Colon (tissue), 2 donors: ENCODE data around the gene SLC11A1.

Source experiments
- FAIRE-seq: peaks from 2 replicates; lab custom pipeline; 2012; peaks lifted over from hg19 to GRCh38; lab: Jason Lieb, UNC
- donor health status: control.
- donor health status: control.

The SLC11A1 gene

GRCh38 chr2:218394298-218395089 lies 12.4 kb downstream of the SLC11A1 start:
- FAIRE-seq = no peak

- FAIRE-seq = no peak
These were observed 13.0 kb downstream of the SLC11A1 start for GRCh38 chr2:218395090-218395444.

- no peak for FAIRE-seq
These were observed 13.4 kb downstream of the SLC11A1 start for GRCh38 chr2:218395456-218395825.

- FAIRE-seq = no peak
These were observed 14.0 kb downstream of the SLC11A1 start for GRCh38 chr2:218395826-218396687.

- no peak for FAIRE-seq
These were observed 14.8 kb downstream of the SLC11A1 start for GRCh38 chr2:218396688-218397462.

GRCh38 chr2:218397463-218397819 lies 15.4 kb downstream of the SLC11A1 start:
- no peak for FAIRE-seq

- no peak for FAIRE-seq
These were observed 15.9 kb downstream of the SLC11A1 start for GRCh38 chr2:218397820-218398436.

GRCh38 chr2:218398437-218399390 lies 16.6 kb downstream of the SLC11A1 start:
- FAIRE-seq = no peak

GRCh38 chr2:218399391-218400166 lies 17.5 kb downstream of the SLC11A1 start, which contains the start of gene CTDSP1:
TSS of gene CTDSP1 (plus strand) at chr2:218399868. CDS start at chr2:218400091, 223 bp downstream.
- FAIRE-seq = no peak

- no peak for FAIRE-seq
These were observed 18.3 kb downstream of the SLC11A1 start for GRCh38 chr2:218400167-218400929.

GRCh38 chr2:218400930-218401881 lies 19.1 kb downstream of the SLC11A1 start:
- FAIRE-seq = no peak

- no peak for FAIRE-seq
These were observed 19.8 kb downstream of the SLC11A1 start for GRCh38 chr2:218401890-218402289.

- FAIRE-seq = no peak
These were observed 20.4 kb downstream of the SLC11A1 start for GRCh38 chr2:218402491-218402901.

GRCh38 chr2:218402911-218403411 lies 20.9 kb downstream of the SLC11A1 start:
- FAIRE-seq = no peak

- no peak for FAIRE-seq
These were observed 21.7 kb downstream of the SLC11A1 start for GRCh38 chr2:218403810-218404209.

GRCh38 chr2:218404351-218405085 lies 22.4 kb downstream of the SLC11A1 start:
- FAIRE-seq = no peak

GRCh38 chr2:218405086-218405745 lies 23.1 kb downstream of the SLC11A1 start:
- FAIRE-seq = no peak
